ENCODE measurements around the gene RTN4R.

Gene RTN4R

DNA sequence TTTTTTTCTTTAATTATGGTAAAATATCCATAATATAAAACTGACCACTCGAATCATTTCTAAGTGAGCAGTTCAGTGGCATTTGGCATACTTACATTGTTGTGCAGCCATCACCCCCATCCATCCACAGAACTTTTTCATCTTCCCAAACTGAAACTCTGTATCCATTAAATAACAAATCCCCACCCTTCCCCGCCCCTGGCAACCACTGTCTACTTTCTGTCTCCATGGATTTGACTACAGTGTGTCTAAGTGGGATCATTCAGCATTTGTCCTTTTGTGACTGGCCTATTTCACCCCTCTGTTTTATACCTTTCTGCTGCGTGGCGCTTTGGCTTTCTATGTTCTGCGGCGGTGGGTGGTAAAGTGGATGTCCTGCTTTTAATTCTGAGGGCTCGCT lies 49.1 kb downstream of the RTN4R start:
- in situ Hi-C loops (cut with MboI; ENCODE audit: low sequenced_read_pairs): no loop called here

- in situ Hi-C loops (cut with MboI; ENCODE audit: low sequenced_read_pairs): no loop called here
Measured at GRCh38 chr22:20218326-20218872, 49.7 kb downstream of the RTN4R start.

GRCh38 chr22:20217563-20217962 lies 50.6 kb downstream of the RTN4R start:
- in situ Hi-C loops (cut with MboI; ENCODE audit: low sequenced_read_pairs): no loop called here

- in situ Hi-C loops (cut with MboI; ENCODE audit: low sequenced_read_pairs): no loop called here
Measured at GRCh38 chr22:20216863-20217499, 51.1 kb downstream of the RTN4R start.

DNA sequence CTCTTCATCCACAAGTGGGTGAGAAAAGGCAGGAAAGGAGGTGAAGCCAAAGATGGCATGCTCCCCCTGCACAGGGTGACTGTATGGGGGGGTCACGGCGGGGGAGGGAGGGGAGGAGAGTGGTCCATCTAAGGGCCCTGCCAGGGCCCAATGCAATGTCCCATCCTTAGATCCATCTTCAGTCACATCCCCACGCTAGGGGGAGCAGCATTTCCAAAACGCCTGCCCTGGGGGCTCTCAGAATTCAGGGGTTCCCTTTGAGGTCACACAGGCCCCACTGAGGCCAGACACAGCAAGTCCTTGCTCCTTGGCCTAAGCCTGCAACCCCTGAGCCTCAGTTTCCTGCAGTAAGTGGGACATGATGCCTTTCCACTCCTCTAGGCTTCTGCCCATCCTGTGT lies 52.4 kb downstream of the RTN4R start:
- in situ Hi-C loops (cut with MboI; ENCODE audit: low sequenced_read_pairs): no loop called here

- in situ Hi-C loops (cut with MboI; ENCODE audit: low sequenced_read_pairs): no loop called here
Measured at GRCh38 chr22:20214853-20215252, 53.3 kb downstream of the RTN4R start.

GRCh38 chr22:20213833-20214708 lies 54.0 kb downstream of the RTN4R start:
- in situ Hi-C loops (cut with MboI; ENCODE audit: low sequenced_read_pairs): no loop called here

GRCh38 chr22:20212754-20213699 lies 55.1 kb downstream of the RTN4R start:
- in situ Hi-C loops (cut with MboI; ENCODE audit: low sequenced_read_pairs): no loop called here

GRCh38 chr22:20211997-20212753 lies 55.9 kb downstream of the RTN4R start:
- in situ Hi-C loops (cut with MboI; ENCODE audit: low sequenced_read_pairs): no loop called here

DNA sequence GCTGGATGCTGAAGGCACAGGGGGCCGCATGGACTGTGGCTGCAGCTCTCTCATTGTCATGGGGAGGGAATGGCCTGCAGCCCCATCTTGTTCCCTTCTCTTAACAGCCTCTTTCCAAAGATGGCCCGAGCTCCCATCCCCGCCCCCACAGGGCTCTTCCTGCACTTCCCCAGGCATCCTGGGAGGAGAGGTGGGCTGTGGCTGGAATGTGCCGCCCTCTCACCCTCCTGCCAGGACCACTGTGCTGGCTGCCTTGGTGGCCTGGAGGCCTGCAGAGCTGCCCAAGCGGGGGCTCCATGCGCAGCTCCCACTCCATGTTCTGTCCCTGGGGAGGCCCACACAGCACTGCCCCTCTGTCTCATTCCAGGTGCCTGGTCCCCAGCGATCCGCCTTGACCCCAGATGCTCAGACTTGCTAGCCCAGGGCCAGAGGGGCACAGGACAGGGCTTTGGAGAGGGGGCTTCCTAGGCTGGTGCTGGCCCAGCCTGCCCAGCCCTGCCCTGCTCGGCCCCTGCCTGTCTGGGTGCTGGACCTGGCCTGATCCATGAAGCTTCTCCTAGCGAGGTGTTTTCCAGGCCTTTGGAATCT lies 56.6 kb downstream of the RTN4R start:
- in situ Hi-C loops (cut with MboI; ENCODE audit: low sequenced_read_pairs): no loop called here

- in situ Hi-C loops (cut with MboI; ENCODE audit: low sequenced_read_pairs): no loop called here
Measured at GRCh38 chr22:20210473-20211059, 57.6 kb downstream of the RTN4R start.

- in situ Hi-C loops (cut with MboI; ENCODE audit: low sequenced_read_pairs): no loop called here
Measured at GRCh38 chr22:20209761-20210250, 58.3 kb downstream of the RTN4R start.

- in situ Hi-C loops (cut with MboI; ENCODE audit: low sequenced_read_pairs): no loop called here
Measured at GRCh38 chr22:20208713-20209310, 59.3 kb downstream of the RTN4R start.

GRCh38 chr22:20207277-20208025 lies 60.7 kb downstream of the RTN4R start:
- in situ Hi-C loops (cut with MboI; ENCODE audit: low sequenced_read_pairs): no loop called here

DNA sequence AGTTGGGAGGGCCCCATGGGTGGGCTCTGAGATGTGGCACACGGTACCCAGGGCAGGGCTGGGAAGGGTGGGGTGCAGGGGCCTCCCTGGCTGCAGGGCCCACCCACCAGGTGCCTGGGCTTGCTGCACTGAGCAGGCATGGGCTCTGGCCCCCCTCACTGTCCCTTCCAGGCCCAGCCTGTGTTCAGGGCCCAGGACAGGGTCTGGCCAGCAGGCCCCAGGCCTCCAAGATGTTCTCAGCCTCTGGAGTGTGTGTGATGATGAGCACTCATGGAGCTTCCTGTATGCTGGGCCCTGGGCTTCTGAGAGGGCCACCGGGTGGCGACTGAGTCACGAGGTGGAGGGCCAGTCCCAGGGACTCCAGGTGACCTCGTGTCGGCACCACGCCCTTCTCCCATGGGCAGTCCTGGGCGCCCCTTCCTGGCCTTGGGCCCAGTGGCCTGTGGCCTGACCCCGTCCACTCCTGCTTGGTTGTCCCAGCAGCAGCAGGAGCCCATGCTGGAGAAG lies 61.4 kb downstream of the RTN4R start:
- in situ Hi-C loops (cut with MboI; ENCODE audit: low sequenced_read_pairs): no loop called here

GRCh38 chr22:20205964-20206708 lies 62.0 kb downstream of the RTN4R start:
- in situ Hi-C loops (cut with MboI; ENCODE audit: low sequenced_read_pairs): no loop called here

- in situ Hi-C loops (cut with MboI; ENCODE audit: low sequenced_read_pairs): no loop called here
Measured at GRCh38 chr22:20205464-20205963, 62.6 kb downstream of the RTN4R start.
